ENCODE data around the gene CLEC16A. TPM values are rescaled to one million over a fixed set of nuclear protein-coding genes. Genes with fewer than 3 reads are reported as not detected.

CLEC16A gene
- total RNA-seq, 4 donors from 2014 or later, result 20.2 to 28.8 (median 22.8) TPM

GRCh38 chr16:11178424-11178823, 234.1 kb downstream of the CLEC16A start:
- TF ChIP-seq CTCF (IDR thresholded peaks at IDR 0.05; ENCODE audit: low read depth), result no peak

- TF ChIP-seq CTCF (IDR thresholded peaks at IDR 0.05; ENCODE audit: low read depth), result no peak
Measured at GRCh38 chr16:11179574-11179973, 235.2 kb downstream of the CLEC16A start.

- no peak for TF ChIP-seq CTCF (IDR thresholded peaks at IDR 0.05; ENCODE audit: low read depth)
Measured at GRCh38 chr16:11180489-11180888, 236.1 kb downstream of the CLEC16A start.

- no peak for TF ChIP-seq CTCF (IDR thresholded peaks at IDR 0.05; ENCODE audit: low read depth)
Measured at GRCh38 chr16:11181242-11181898, 237.0 kb downstream of the CLEC16A start.

- TF ChIP-seq CTCF (IDR thresholded peaks at IDR 0.05; ENCODE audit: low read depth), result no peak
Measured at GRCh38 chr16:11181899-11182279, 237.5 kb downstream of the CLEC16A start.

- TF ChIP-seq CTCF (IDR thresholded peaks at IDR 0.05; ENCODE audit: low read depth), result no peak
Measured at GRCh38 chr16:11182411-11182810, 238.0 kb downstream of the CLEC16A start.

GRCh38 chr16:11183035-11183812, 238.9 kb downstream of the CLEC16A start:
- TF ChIP-seq CTCF (IDR thresholded peaks at IDR 0.05; ENCODE audit: low read depth), result no peak
